HG03378 (cell line): ENCODE results near the gene TENM4.

Experiments
- ATAC-seq: cut with Tn5 transposase; IDR thresholded peaks from one replicate; pipeline ENCODE4 v1.9.1; 2021; ENCODE audit warnings: mild to moderate bottlenecking, moderate library complexity; ENCODE audit not compliant: unreplicated experiment

TENM4 gene

DNA sequence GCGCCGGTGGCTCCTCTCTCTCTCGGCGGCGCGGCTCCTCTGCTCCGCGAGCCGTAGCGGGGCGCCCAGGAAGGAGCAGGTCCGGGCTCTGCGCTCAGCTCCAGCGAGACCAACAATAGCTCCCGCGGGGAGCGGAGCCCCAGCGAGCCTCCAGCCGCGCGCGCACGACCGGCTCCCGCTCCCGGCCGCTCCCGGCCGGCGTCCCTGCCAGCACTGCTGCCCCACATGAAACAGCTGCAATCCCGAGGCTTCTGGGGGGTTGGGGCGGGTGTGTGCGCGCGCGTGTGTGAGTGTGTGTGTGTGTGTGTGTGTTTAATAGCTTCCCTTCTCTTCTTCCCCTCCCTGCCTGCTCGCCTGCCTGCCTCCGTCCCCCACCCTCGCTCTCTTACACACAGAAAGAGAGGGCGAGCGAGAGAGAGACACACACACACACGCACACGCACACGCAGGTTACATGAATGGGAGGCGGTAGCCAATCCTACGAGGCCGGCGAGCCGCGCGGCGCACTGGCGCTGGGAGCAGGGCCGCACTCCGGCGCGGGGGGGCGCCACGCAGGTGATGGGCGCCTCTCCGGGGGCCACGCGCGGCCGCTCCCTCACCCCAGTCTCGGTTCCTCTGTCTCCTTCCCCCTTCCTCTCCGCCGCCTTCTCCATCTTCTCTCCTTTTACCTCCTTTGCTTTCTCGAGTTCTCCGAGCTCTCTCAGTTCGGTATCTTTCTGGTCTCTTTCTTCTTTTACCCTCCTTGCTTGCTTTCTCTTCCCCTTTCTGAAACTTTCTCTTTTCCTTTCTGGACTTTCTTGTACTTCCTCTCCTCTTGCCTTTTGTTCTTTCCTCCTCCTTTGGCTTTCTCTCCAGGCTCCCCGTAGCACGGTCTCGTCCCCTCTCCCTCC is at the start of gene TENM4:
TSS of gene TENM4 (minus strand) at position 460 of the 890 bp plus-strand sequence. CDS start 371,086 bp downstream, outside the sequence.
- no peak for ATAC-seq

DNA sequence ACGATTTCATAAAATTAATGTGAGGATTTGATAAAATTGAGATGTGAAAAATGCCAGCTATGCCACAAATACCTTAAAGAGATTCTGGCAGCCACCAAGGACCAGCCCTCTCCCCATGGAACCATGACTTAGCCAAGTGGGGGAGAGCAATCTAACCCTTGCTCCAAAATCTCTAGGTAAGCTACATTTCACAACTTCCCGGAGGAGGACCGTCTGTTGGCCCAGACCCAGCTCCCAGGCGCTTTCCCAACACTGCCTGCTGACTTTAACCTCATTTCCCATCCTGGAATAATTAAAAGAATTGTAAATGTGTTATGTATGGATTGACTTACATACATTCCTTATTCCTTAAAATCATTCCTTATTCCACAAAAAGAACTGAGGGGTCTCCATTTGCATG is 47.5 kb upstream of the TENM4 start:
- no peak for ATAC-seq

DNA sequence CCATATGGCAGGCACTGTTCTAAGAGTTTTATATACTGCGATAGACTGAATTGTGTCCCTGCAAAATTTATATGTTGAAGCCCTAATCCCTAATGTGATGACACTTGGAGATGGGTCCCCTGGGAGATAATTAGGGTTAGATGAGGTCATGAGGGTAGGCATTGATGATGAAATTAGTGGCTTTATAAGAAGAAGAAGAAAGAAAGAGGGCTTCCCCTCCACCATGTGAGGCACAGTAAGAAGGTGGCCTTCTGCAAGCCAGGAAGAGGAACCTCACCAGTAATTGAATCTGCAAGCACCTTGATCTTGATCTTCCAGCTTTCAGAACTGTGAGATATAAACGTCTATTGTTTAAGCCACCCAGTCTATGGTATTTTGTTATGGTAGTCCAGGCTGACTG is 46.6 kb upstream of the TENM4 start:
- no peak for ATAC-seq

DNA sequence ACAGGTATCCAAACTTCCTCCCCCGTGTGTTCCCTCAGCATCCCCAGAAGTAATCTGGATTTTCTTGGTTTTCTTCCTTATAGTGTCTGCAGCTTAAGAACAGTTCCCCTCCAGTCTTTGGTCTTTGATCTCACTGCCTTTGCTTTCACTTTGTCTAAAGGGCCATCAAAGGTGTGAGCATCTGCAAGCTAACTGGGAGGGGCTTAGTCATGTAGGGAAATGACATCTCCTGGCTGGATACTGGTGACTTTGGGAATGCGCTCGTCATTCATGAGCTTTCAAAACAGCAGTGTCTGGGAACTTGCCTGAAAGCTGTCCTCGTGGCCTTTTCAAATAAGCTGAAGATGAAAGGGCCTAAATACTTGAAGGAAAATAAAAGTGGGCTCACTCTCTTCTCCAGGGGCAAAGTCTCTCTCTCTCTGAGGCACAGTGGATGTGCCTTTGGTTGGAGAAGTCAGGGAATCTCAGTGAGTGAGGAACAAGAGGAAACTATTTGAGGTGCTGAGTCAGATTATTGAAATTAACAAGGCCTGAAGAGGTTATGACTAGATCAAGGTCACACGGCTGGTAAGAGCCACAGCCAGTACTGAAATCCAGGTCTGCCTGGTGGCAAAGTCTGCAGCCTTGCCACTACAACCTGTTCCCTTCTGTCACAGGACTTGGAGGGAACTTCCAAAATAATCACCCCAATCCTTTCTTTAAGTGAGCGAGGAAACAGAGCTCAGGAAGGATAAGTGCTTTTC is 45.6 kb upstream of the TENM4 start:
- no peak for ATAC-seq

DNA sequence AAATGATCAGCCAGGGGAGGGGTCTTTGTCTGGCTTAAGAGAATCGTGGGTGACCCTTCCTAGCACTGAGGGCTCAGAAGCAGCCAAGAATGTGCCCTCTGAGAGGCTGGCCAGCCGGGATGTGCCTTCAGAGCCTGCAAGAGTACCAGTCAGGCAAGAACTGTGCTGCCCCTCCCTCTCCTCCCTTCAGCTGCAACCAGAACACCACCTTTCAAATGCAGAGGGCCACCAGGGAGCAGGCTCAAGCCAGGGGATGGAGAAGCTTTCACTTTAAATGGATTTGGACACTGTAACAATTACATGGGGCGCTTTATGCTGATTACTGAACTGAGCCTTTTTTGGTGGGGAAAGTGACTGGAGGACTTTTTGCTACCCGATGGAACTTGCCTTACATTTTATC is 44.9 kb upstream of the TENM4 start:
- no peak for ATAC-seq

DNA sequence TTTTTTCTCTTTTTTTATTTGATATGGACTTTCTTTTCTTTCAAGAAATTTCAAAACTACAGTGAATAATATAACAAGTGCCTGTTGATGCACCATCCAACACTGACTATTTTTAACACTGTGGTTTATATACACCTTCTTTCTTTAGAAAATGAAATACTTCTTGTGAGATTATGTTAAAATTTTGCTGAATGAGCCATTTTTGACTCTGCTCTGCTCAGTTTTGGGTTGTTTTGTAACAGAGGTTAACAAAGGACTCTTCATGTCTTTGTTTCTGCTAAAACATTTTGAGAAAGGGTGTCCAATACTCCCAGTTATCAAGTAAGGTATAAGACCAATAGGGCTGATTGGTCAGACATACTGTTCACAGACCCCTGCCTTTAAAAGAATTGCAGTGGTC is 44.0 kb upstream of the TENM4 start:
- no peak for ATAC-seq

DNA sequence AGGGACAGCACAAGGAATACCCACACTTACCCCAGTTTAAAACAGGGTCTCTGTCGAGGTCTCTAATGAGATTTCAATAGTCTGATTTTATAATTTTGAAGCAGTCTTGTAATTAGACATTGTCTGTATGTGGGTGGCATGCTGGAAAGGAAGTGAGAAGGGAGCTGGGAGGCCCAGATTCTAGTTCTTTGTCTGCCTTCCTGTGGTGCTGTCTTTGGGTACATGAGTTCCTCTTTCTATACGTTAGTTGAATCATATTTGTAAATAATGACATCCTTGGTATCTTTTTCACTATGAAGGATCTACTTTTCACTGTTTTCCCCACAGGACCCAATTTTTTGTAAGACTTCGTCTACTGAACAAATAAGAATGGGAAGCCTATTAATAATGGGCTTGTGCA is 42.0 kb upstream of the TENM4 start:
- ATAC-seq, result peak; percentile 95

DNA sequence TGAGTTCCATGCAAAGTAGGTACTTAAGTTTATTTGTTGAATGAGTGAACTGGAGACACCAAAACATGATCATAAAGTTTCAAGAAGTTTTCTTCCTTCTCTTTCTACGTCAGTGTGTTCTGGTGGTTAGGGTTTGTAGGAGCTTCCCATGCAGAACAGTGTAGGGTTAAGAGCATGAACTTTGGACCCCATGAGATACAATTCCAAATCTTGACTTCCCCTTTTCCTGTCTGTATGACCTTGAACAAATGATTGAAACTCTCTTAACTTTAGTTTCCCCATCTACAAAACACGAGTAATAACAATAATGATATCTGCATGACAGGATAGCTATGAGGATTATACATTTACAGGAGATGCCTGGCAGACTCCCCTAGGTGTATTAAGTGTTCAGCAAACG is 41.0 kb upstream of the TENM4 start:
- peak; percentile 48 for ATAC-seq

DNA sequence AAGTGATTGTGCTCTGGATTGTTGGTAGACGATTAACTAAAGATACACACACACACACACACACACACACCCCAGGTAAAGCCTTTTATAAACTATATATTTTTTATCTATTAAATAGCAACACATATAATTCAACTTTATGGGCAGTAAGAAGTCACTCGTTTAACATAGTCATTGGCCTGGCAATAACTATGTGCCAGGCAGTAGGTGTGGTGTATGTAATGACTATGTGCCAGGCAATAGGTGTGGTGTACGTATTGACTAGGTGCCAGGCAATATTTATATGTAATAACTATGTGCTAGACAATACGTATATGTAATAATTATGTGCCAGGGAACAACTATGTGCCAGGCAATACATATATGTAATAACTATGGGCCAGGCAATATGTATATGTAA is 40.0 kb upstream of the TENM4 start:
- no peak for ATAC-seq

DNA sequence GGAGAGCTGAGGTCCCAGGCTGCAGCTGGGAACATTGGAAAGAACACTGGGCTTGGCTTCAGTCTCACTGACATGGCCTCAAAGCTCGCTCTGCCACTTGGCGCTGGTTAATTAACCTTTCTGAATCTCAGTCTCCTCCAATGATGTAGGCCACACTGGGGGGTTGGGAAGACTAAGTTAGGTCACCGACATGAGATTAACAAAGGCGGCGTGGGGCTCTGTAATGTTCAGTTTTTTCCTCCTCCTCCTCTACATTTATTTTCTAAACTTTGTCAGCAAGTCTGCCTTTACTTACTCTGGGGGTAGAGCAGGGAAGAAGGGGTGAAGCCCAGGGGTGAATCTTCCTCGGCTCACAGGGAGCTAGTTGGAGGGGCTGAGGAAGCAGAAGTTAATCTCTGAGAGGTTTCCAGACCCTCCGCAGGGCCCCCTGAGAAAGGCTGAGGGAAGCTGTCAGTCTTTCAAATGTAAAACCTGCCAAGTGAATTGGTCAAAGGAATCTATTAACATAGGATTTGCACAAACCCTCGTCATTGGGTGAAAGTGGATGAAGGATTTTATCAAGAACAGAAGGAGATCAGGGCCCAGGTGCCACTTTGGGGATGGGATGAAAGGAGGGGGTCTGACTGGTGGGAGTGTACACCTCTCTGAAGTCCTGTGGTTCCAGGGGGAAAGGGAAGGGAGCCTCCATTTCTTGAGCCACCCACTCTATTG is 32.1 kb upstream of the TENM4 start:
- no peak for ATAC-seq

DNA sequence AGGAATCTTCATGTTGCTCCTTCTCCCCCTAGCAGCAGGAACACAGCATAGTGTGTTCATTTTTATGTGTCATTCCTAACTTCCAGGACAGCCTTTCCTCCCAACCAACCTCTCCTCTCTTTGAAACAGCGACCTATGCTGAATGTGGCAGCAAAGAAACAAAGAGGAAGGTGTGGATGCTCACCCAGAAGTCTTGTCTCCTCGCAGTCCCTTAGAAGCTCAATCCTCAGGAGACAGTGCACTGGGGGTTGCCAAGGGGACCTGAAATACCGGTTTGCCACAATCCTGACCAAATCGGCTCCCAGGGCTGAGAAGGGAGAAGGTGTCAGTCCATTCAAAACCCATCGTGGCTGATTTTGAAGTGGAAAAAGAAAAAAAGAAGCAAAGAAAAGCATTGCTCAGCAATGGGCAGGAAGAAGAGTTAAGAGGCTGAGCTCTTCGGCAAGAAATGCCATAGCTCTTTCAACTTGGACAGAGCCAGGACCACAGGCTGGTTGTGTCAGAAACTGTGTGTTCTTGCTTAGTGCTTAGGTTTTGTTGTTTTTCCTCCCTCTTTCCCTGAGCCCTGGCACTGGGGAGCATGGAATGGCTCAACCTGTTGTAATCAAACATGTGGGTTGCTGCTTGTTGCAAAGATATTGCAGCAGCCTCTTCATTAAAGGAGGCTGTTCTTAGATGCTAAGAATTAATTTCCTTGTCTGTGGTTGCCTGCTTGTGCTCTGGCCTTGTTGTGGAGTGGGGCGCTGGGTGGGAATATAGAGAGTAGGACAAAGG is 30.4 kb upstream of the TENM4 start:
- ATAC-seq, result no peak

DNA sequence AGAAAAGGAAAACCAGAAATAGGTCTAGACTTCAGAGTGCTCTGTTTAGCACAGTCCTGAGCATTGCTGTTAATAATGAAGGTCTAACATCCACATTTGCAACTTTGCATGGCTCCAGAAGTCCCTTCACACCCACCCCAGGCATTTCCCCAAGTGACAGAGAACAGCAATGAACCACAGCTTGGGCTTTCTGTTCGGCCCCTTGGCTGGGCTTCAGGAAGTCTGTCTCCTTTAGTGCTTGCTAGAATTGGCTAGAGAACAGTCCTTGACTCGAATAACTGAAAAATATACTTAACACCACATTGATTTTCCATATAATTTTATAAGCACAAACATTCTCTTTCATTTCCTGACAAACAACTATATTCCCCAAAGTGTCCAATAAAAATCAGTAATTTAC is 29.3 kb upstream of the TENM4 start:
- ATAC-seq, result no peak

DNA sequence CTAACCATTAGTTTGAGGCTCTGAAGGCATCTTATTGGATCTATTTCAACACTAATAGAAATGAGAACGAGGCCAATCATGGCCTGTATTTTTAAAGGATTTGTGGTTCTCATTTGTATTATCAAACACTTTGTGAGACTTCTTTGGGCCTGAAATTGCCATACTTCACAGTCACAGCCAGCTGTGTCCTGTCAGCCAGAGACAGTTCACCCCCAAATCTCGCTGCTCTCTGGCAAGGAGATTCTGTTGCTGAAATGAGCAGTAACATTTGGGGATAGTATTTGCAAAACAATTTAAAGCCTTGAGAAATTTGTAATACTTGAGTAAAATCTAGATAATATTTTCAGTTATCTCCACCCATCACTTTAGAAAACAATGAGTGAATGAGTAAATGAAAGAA is 26.9 kb upstream of the TENM4 start:
- no peak for ATAC-seq

DNA sequence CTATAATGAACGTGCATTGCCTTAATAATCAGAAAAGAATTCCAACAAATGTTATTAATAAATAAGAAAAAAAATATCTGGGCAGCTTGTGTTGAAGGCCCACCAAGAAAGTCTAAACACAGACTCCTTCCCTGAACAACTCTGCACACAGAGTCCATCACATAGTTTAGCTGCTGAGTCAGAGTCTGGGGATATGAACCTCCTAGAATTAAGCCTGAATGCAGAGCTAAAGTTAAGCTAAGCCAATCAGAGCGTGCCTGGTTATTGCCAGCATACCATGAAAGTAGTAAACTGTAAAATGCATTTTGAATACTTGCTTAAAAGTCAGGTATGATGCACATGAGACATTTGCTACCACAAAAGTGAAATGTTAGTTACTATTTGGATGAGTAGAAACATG is 25.6 kb upstream of the TENM4 start:
- no peak for ATAC-seq

DNA sequence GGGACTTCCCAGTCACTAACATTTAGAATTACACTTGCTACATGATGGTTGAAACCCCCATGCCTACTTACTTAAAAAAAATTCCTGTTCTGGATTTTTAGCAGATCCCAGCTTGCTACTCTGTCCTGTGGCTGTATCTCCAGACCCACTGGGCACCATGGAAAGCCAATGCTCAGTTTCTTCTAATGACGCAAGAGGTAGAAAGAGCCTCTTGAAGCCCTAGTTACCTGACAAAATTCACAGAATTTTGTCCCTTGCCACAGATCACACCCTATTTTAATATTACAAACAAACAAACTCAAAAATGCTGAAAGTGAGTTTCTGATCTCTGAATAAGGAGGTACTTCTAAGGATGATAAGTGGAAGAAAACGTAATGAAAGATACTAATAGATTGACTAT is 24.3 kb upstream of the TENM4 start:
- no peak for ATAC-seq

DNA sequence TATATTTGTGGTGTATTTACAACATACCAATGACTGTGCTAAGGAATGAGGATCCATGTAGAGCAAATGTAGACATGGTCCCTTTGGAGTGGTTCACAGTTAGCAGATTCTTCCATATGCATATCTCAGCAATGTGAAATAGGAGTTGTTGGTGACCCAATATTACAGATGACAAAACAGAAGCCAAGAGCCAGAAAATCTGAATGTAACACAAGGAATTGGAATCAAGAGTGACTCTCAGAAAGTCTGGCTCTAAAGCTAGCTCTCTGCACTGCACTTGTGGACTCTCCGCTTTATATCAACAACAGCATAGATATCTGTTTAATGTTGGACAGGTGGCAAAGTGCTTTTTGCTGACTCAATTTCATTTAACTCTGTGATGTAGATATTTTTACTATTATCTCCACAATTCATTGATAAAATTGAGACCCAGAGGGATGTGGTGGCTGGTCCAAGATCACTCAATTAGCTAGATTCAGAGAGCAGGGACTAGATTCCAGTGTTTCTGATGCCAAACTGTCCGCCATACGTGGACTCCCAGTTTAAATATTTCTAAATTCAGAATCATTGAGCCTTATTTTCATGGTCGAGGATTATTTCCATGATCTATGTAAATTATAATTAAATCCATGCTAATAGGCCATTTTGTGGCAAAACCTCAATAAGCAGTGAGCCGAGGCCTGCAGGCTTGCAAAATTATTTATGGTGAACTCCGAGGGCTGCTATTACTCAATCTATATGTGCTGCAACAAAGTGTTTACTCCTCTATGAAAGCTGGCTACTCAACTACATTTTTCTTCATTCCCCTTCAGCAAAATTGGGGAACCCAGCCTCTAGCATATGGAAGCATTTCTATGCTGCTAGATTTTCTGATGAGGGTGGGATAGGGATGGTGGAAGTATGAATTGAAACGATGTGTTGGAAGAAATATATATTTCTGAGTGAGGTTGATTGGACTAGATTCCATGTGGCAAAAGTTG is 21.1 kb upstream of the TENM4 start:
- no peak for ATAC-seq

DNA sequence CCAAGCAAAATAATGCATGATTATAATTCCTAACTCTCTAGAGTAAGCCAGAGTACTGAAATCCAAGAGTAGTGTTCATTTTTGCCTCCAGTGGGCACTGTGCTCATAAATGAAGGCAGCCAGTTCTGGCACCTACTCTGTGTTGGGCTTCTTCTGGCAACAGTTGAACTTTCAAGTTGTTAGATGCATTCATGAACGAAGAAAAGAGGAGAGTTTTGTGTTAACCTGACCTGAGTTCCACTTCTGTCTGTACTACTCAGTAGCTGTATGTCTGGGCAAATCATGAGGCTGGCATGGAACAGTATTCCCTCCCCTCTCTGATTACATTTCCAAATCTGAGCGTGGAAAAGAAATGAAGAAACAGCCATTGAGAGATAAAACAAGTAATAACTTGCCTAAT is 20.3 kb upstream of the TENM4 start:
- ATAC-seq, result no peak

DNA sequence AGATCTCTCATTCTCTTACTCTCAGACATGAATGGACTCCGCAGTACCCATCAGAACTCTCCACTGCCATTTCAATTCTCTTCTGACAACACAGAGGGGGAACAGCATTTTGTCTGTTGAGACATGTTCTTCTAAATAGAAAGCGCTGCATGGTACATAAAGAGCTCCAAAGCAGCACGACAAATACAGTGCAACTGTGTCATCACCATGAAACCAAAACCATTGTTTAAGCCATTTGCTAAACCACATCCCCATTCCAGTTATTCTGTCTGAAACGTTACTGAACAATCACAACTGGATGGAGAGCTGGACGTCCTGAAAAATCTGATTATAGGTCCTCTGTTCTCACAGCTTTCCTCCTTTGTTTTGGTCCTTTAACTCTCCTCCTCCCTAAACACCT is 17.9 kb upstream of the TENM4 start:
- no peak for ATAC-seq

DNA sequence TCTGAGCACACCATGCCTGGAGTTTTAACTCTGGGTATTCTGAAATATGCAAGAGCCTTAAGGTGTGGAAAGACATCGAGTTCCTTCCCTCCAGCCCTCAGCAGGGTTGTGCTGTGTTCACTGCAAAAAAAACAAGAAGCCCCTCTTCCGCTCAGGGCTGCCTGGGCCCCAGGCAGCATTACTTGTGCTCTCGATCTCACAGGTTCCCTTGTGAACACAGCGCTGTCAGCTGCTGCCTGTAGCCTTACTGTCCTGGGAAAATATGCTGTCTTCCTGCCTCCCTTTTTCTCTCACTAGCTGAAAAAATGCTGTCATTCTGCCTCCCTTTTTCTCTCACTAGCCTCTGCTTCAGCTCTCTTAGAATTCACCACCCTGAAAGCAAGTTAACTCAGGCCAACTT is 15.7 kb upstream of the TENM4 start:
- ATAC-seq, result no peak

DNA sequence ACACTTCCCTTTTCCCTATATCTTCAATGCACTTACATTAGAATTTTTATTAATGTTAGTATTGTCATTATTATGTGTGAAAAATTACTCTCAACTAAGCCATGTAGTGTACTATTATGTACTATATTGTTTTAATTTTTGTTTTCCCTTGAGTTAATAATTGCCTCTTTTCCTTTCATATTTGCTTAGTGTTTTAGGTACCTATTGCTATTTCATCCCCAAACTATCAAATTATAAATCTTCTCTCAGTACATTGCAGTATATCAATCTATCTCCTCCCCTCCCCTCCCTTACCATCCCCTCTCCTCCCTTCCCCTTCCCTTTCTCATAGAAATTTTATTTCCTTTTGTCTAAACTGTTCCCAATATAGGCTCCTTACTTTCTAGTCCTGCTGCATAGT is 12.8 kb upstream of the TENM4 start:
- ATAC-seq, result no peak
